A549 (cell line): ENCODE results near the gene FAM240A. TPM values are rescaled to one million over a fixed set of nuclear protein-coding genes. Genes with fewer than 3 reads are reported as not detected.

ENCODE experiments used
- ATAC-seq, 2 experiments: fragments of 200-7000 bp in 1 of 2; fragments of >200 bp in 1 of 2; cut with Nextera tagmentation in 1 of 2; cut with Tn5 transposase in 1 of 2; 3 replicates each; pipeline versions ENCODE4 v1.8.0 to v1.9.1; 2018 to 2020; ENCODE audit warnings: mild to moderate bottlenecking in 1 of 2, moderate library complexity in 1 of 2
- CTCF ChIA-PET: fragments of 300-600 bp; sonication (Branson Sonifier 250); formaldehyde crosslinking; extraction: SDS; loops from one replicate; lab custom pipeline; 2021; ENCODE audit warnings: antibody characterized with exemption, inconsistent platforms; lab: Yijun Ruan, JAX
- POLR2A ChIA-PET: fragments of 350-600 bp; formaldehyde crosslinking; extraction: SDS; loops from one replicate; lab custom pipeline; 2021; ENCODE audit warnings: antibody characterized with exemption, inconsistent platforms; lab: Yijun Ruan, JAX
- DNase-seq, 2 experiments: peaks; one replicate each; pipeline versions ENCODE4 v3.0.0 to v3.0.0-alpha.2; 2011 to 2016; ENCODE audit warnings: low read depth in 1 of 2, low spot score in 1 of 2
- FAIRE-seq: peaks from 2 replicates; lab custom pipeline; 2011; peaks lifted over from hg19 to GRCh38; lab: Jason Lieb, UNC
- H3K27ac ChIP-seq, 2 experiments: fragments of >200 bp; sonication (Bioruptor Twin); formaldehyde crosslinking; 3 replicates each; pipeline ENCODE4 v1.5.1; 2016 to 2017
- H3K4me1 ChIP-seq: fragments of >200 bp; sonication (Bioruptor Twin); formaldehyde crosslinking; 3 replicates; pipeline ENCODE4 v1.6.1; 2016
- H3K4me2 ChIP-seq: fragments of >200 bp; sonication (Bioruptor Twin); formaldehyde crosslinking; 3 replicates; pipeline ENCODE4 v1.6.1; 2016
- H3K4me3 ChIP-seq: fragments of >200 bp; sonication (Bioruptor Twin); formaldehyde crosslinking; 3 replicates; pipeline ENCODE4 v1.5.1; 2016
- H3K9me3 ChIP-seq: fragments of >200 bp; sonication (Bioruptor Twin); formaldehyde crosslinking; 3 replicates; pipeline ENCODE4 v1.6.1; 2016
- CHD2 ChIP-seq: fragments of 150-350 bp; IDR thresholded peaks from 2 replicates; pipeline ENCODE4 v1.6.1; 2014; ENCODE audit warnings: low read length; ENCODE audit not compliant: partially characterized antibody
- CHD4 ChIP-seq: fragments of 200-600 bp; sonication (generic); IDR thresholded peaks from 2 replicates; pipeline ENCODE4 v1.6.1; 2016; ENCODE audit warnings: antibody characterized with exemption, mild to moderate bottlenecking, borderline replicate concordance
- EHF ChIP-seq: fragments of 250-450 bp; sonication (Bioruptor Pico); IDR thresholded peaks from 2 replicates; pipeline ENCODE4 v1.5.0; 2020; ENCODE audit warnings: mild to moderate bottlenecking
- EP300 ChIP-seq, 2 experiments: fragments of >200 bp; sonication (Bioruptor Twin); formaldehyde crosslinking; IDR thresholded peaks; 2 replicates in 1 of 2; 3 replicates in 1 of 2; pipeline ENCODE4 v1.6.1; 2016 to 2017
- ESRRA ChIP-seq: fragments of 150-350 bp; IDR thresholded peaks from 2 replicates; pipeline ENCODE4 v1.6.1; 2014; ENCODE audit warnings: mild to moderate bottlenecking, low read length, borderline replicate concordance
- FOSB ChIP-seq: fragments of 250-450 bp; sonication (Bioruptor Pico); IDR thresholded peaks from 2 replicates; pipeline ENCODE4 v1.5.0; 2020; ENCODE audit warnings: mild to moderate bottlenecking, moderate library complexity
- FOXS1 ChIP-seq: fragments of 250-450 bp; sonication (Bioruptor Pico); IDR thresholded peaks from 2 replicates; pipeline ENCODE4 v1.5.0; 2020; ENCODE audit warnings: mild to moderate bottlenecking, moderate library complexity
- HOXA7 ChIP-seq: fragments of 250-450 bp; sonication (Bioruptor Pico); IDR thresholded peaks from 2 replicates; pipeline ENCODE4 v1.5.0; 2020; ENCODE audit warnings: mild to moderate bottlenecking, moderate library complexity
- JUN ChIP-seq, 2 experiments: fragments of >200 bp; sonication (Bioruptor Twin); formaldehyde crosslinking; IDR thresholded peaks; 2 replicates in 1 of 2; 3 replicates in 1 of 2; pipeline ENCODE4 v1.6.1; 2016 to 2017
- KDM1A ChIP-seq: fragments of 200-600 bp; sonication (generic); IDR thresholded peaks from 2 replicates; pipeline ENCODE4 v1.6.1; 2016; ENCODE audit warnings: low read depth, mild to moderate bottlenecking
- KDM5A ChIP-seq: fragments of 200-600 bp; sonication (generic); IDR thresholded peaks from 2 replicates; pipeline ENCODE4 v1.6.1; 2016; ENCODE audit warnings: antibody characterized with exemption, mild to moderate bottlenecking
- MYC ChIP-seq: IDR thresholded peaks from 2 replicates; pipeline ENCODE4 v1.6.1; 2012; ENCODE audit warnings: mild to moderate bottlenecking, inconsistent platforms, low read length, improper control_type of control experiment, borderline replicate concordance
- NPAS2 ChIP-seq: fragments of 250-450 bp; sonication (Bioruptor Pico); IDR thresholded peaks from 2 replicates; pipeline ENCODE4 v1.8.0; 2022; ENCODE audit warnings: mild to moderate bottlenecking, moderate library complexity, borderline replicate concordance
- NR3C1 ChIP-seq: fragments of >200 bp; sonication (Bioruptor Twin); formaldehyde crosslinking; IDR thresholded peaks from 3 replicates; pipeline ENCODE4 v1.6.1; 2017
- POLR2AphosphoS2 ChIP-seq: conservative IDR thresholded peaks from 2 replicates; pipeline ENCODE4 v1.6.1; 2012; ENCODE audit warnings: low read length, improper control_type of control experiment, inconsistent platforms
- RCOR1 ChIP-seq: fragments of 150-350 bp; IDR thresholded peaks from 2 replicates; pipeline ENCODE4 v1.6.1; 2014; ENCODE audit warnings: antibody characterized with exemption, low read length, low read depth
- TFCP2L1 ChIP-seq: fragments of 250-450 bp; sonication (Bioruptor Pico); IDR thresholded peaks from 2 replicates; pipeline ENCODE4 v1.5.0; 2021; ENCODE audit warnings: mild to moderate bottlenecking
- TP53 ChIP-seq: fragments of 250-450 bp; sonication (Bioruptor Pico); IDR thresholded peaks from 2 replicates; pipeline ENCODE4 v1.5.0; 2021; ENCODE audit warnings: mild to moderate bottlenecking, moderate library complexity
- ZFP36 ChIP-seq: fragments of 450-650 bp; IDR thresholded peaks from 2 replicates; pipeline ENCODE4 v1.6.1; 2014; ENCODE audit warnings: borderline replicate concordance; ENCODE audit not compliant: partially characterized antibody
- ZNF302 ChIP-seq: fragments of 250-450 bp; sonication (Bioruptor Pico); IDR thresholded peaks from 2 replicates; pipeline ENCODE4 v1.9.0; 2021; ENCODE audit warnings: inconsistent platforms, mild to moderate bottlenecking, moderate library complexity
- ZSCAN20 ChIP-seq: fragments of 250-450 bp; sonication (Bioruptor Pico); IDR thresholded peaks from 2 replicates; pipeline ENCODE4 v1.8.0; 2022; ENCODE audit warnings: mild to moderate bottlenecking, moderate library complexity
- WGBS: methylation state at CpG from one replicate; pipeline ENCODE4 v1.1.6; 2017; ENCODE audit errors: missing lambda C conversion rate; 5-methylcytosine and 5-hydroxymethylcytosine counted together
- polyA plus RNA-seq, 4 experiments: library from polyadenylated mRNA; depleted of rRNA in 3 of 4; stranded (reverse); fragments of >200 nt; fragmentation: RNase III in 1 of 4; extraction: RNeasy Plus Mini Kit Qiagen cat#74134 plus additional on column Dnase treatment in 1 of 4; gene quantifications; 2 replicates in 3 of 4; 3 replicates in 1 of 4; pipeline ENCODE4 v1.2.3, GENCODE V29; 2011 to 2017
- TF ChIP-seq, protein P1 (sequence below): fragments of 250-450 bp; sonication (Bioruptor Pico); IDR thresholded peaks from 2 replicates; pipeline ENCODE4 v1.5.0; 2020; ENCODE audit warnings: low read depth, mild to moderate bottlenecking, moderate library complexity
- TF ChIP-seq, protein P2 (sequence below): fragments of >200 bp; sonication (Bioruptor Twin); formaldehyde crosslinking; IDR thresholded peaks from 2 replicates; pipeline ENCODE4 v1.6.1; 2016
- TF ChIP-seq, protein P3 (sequence below): fragments of >200 bp; sonication (Bioruptor Twin); formaldehyde crosslinking; IDR thresholded peaks from 3 replicates; pipeline ENCODE4 v1.6.1; 2016
- TF ChIP-seq, protein P4 (sequence below): fragments of 200-600 bp; sonication (generic); IDR thresholded peaks from 2 replicates; pipeline ENCODE4 v1.6.1; 2016; ENCODE audit warnings: antibody characterized with exemption, mild to moderate bottlenecking, moderate library complexity
- TF ChIP-seq, protein P5 (sequence below): IDR thresholded peaks from 2 replicates; pipeline ENCODE4 v1.6.1; 2012
- TF ChIP-seq, protein P6 (sequence below): IDR thresholded peaks from 2 replicates; pipeline ENCODE4 v1.6.1; 2012

The FAM240A gene
- polyA plus RNA-seq, 2 of the 4 experiments (the other 2 are of a cell fraction): not detected

DNA sequence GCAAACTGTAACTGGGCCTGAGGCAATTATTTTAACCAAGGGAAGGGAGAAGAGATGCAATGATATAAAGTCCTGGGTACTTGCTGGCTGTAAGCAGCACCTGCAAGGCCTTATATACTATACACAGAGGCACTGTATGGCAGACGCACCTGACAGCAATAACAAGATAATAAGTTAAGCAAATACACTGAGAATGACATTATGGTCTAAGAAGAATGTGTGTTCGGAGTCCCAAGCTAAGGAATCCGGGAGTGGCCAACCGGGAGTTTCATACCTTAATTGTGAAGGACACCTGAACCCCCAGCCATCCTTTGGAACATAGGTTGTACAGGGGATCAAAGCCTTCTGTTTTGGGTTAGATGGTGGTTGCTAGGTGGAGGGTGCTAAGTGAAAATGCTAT lies 13.7 kb downstream of the FAM240A start:
- ATAC-seq (no peak), FAIRE-seq (no peak), DNase-seq (no peak)
- no peaks in the 10 kb centered on the region for H3K9me3 ChIP-seq
- 46% methylated on average over 4 of the region's 4 CpGs for whole genome bisulfite sequencing
- ChIA-PET CTCF (interaction anchor here (9.1 kb wide), 1 partner anchor 138 kb away, joined by 90 read pairs; no protein-coding TSS in a partner anchor), POLR2A (no interaction called here)
- H3K4me1 ChIP-seq: 0 out of 3 replicates have a peak, but pooled peaks cover 3% of the 10 kb centered on the region
- no peak overlapping the region for H3K4me2 ChIP-seq
- H3K27ac ChIP-seq: no peak overlapping the region
- no peak overlapping the region for H3K4me3 ChIP-seq
- TF ChIP-seq ZNF302 (CRISPR knock-in tag) (no peak), NPAS2 (CRISPR knock-in tag) (no peak), RCOR1 (no peak), CHD4 (no peak), EHF (no peak), MYC (no peak), KDM1A (no peak), TFCP2L1 (CRISPR knock-in tag) (no peak), CHD2 (no peak), ESRRA (no peak), NR3C1 (no peak), FOXS1 (no peak), ZSCAN20 (CRISPR knock-in tag) (no peak), KDM5A (no peak), POLR2AphosphoS2 (no peak)
- TF ChIP-seq, protein P1, sequence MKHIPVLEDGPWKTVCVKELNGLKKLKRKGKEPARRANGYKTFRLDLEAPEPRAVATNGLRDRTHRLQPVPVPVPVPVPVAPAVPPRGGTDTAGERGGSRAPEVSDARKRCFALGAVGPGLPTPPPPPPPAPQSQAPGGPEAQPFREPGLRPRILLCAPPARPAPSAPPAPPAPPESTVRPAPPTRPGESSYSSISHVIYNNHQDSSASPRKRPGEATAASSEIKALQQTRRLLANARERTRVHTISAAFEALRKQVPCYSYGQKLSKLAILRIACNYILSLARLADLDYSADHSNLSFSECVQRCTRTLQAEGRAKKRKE: no peak
- TF ChIP-seq, protein P2, sequence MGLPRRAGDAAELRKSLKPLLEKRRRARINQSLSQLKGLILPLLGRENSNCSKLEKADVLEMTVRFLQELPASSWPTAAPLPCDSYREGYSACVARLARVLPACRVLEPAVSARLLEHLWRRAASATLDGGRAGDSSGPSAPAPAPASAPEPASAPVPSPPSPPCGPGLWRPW: no peak
- TF ChIP-seq, protein P3, sequence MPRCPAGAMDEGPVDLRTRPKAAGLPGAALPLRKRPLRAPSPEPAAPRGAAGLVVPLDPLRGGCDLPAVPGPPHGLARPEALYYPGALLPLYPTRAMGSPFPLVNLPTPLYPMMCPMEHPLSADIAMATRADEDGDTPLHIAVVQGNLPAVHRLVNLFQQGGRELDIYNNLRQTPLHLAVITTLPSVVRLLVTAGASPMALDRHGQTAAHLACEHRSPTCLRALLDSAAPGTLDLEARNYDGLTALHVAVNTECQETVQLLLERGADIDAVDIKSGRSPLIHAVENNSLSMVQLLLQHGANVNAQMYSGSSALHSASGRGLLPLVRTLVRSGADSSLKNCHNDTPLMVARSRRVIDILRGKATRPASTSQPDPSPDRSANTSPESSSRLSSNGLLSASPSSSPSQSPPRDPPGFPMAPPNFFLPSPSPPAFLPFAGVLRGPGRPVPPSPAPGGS: no peak
- TF ChIP-seq, protein P4, sequence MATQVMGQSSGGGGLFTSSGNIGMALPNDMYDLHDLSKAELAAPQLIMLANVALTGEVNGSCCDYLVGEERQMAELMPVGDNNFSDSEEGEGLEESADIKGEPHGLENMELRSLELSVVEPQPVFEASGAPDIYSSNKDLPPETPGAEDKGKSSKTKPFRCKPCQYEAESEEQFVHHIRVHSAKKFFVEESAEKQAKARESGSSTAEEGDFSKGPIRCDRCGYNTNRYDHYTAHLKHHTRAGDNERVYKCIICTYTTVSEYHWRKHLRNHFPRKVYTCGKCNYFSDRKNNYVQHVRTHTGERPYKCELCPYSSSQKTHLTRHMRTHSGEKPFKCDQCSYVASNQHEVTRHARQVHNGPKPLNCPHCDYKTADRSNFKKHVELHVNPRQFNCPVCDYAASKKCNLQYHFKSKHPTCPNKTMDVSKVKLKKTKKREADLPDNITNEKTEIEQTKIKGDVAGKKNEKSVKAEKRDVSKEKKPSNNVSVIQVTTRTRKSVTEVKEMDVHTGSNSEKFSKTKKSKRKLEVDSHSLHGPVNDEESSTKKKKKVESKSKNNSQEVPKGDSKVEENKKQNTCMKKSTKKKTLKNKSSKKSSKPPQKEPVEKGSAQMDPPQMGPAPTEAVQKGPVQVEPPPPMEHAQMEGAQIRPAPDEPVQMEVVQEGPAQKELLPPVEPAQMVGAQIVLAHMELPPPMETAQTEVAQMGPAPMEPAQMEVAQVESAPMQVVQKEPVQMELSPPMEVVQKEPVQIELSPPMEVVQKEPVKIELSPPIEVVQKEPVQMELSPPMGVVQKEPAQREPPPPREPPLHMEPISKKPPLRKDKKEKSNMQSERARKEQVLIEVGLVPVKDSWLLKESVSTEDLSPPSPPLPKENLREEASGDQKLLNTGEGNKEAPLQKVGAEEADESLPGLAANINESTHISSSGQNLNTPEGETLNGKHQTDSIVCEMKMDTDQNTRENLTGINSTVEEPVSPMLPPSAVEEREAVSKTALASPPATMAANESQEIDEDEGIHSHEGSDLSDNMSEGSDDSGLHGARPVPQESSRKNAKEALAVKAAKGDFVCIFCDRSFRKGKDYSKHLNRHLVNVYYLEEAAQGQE: no peak
- TF ChIP-seq, protein P5, sequence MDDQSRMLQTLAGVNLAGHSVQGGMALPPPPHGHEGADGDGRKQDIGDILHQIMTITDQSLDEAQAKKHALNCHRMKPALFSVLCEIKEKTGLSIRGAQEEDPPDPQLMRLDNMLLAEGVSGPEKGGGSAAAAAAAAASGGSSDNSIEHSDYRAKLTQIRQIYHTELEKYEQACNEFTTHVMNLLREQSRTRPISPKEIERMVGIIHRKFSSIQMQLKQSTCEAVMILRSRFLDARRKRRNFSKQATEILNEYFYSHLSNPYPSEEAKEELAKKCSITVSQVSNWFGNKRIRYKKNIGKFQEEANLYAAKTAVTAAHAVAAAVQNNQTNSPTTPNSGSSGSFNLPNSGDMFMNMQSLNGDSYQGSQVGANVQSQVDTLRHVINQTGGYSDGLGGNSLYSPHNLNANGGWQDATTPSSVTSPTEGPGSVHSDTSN: no peak

DNA sequence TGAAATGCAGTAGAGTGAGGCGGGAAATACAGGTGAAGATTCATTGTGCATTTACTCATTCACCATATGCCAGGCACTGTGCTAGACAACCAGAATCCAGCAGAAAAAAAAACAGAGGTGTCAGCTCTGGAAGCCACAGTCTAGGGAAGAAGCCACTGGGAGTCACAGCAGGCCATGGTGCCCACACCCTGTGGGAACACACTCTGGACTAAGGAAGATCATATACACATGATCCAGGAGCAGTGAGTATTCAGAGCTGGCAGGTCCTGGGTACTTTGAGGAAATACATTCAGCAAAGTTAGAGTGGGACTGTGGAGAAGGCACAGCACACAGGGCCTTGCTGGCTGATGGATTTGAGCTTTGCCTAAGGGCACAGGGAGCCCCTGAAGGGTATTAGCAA lies 14.8 kb downstream of the FAM240A start:
- WGBS: 57% methylated on average over 1 of the region's 1 CpG
- TF ChIP-seq EP300 (IDR thresholded peaks at IDR 0.05): no peak
- no peak for TF ChIP-seq TFCP2L1 (CRISPR knock-in tag)
- no peak for TF ChIP-seq TP53 (CRISPR knock-in tag)
- no peak for TF ChIP-seq EHF
- no peak for TF ChIP-seq CHD4
- TF ChIP-seq NPAS2 (CRISPR knock-in tag): no peak
- TF ChIP-seq, protein P6, sequence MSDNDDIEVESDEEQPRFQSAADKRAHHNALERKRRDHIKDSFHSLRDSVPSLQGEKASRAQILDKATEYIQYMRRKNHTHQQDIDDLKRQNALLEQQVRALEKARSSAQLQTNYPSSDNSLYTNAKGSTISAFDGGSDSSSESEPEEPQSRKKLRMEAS: no peak
- TF ChIP-seq, protein P1: no peak
- TF ChIP-seq ZFP36: no peak
- no peak for TF ChIP-seq KDM1A
- no peak for TF ChIP-seq HOXA7
- TF ChIP-seq FOSB (CRISPR knock-in tag): no peak
- no peak for TF ChIP-seq JUN (IDR thresholded peaks at IDR 0.05)
- TF ChIP-seq KDM5A: no peak
- ChIA-PET POLR2A (no interaction called here), CTCF (interaction anchor here (1.0 to 9.1 kb wide), 4 partner anchors 8 to 139 kb away, joined by 3 to 90 read pairs (median 10); no protein-coding TSS in a partner anchor)
- no peak overlapping the region for H3K27ac ChIP-seq
- no peak for FAIRE-seq
- no peak for ATAC-seq
- H3K9me3 ChIP-seq: no peaks in the 10 kb centered on the region
- DNase-seq: no peak
- 0 out of 3 replicates have a peak, but pooled peaks cover 3% of the 10 kb centered on the region for H3K4me1 ChIP-seq
- no peak overlapping the region for H3K4me2 ChIP-seq
- H3K4me3 ChIP-seq: no peak overlapping the region
